GM12892 (cell line): Measurements from ENCODE around the gene SPOCK1.

Experiments
- POLR2A ChIP-seq: IDR thresholded peaks from 2 replicates; pipeline ENCODE4 v1.6.1; 2011; ENCODE audit warnings: low read depth, low read length, control low read depth
- POLR2AphosphoS5 ChIP-seq: IDR thresholded peaks from 2 replicates; pipeline ENCODE4 v1.6.1; 2011; ENCODE audit warnings: low read depth, low read length, control low read depth
- TAF1 ChIP-seq: IDR thresholded peaks from 2 replicates; pipeline ENCODE4 v1.6.1; 2011; ENCODE audit warnings: low read depth, mild to moderate bottlenecking, control low read depth, low read length, borderline replicate concordance

DNA sequence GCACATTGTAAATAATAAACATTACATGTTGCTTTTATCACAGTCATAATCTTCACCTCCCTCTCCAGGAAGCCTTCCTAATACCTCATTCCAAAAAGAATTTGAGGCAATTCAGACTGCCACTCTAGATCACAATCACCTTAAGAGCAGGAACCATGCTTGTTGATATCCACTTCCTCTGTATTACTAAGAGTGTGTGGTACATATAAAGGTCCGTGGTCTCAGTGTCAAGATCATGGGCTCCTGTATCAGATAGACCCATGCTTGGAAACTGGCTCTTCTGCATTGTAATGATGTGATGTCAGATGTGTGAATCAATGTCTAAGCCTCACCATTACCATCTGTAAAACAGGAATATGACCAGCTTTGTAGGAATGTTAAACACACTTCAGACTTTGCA, 114.1 kb downstream of the SPOCK1 start:
- TF ChIP-seq POLR2A (no peak), TAF1 (no peak), POLR2AphosphoS5 (no peak)
